Stimulated activated CD4-positive, alpha-beta T cell treated with anti-CD3 and anti-CD28 coated beads, Interleukin-12 subunit alpha, Interleukin-12 subunit beta, amount 100 ng/mL, for 48 hours (primary cell): ENCODE results near the gene TRIM67.
A peak's percentile ranks its signal among the peaks of the same experiment; 100 is the strongest.
"Not testable (repeated sequence)": the region's sequence is repeated elsewhere in the genome, so short reads cannot be mapped to it uniquely, and the experiment has no call there.

Experiments
- DNase-seq, 3 donors: peaks; one replicate each; pipeline ENCODE4 v3.0.0-alpha.2; 2020; ENCODE audit warnings: low read depth in 2 of 3, low spot score in 1 of 3

Gene TRIM67

GRCh38 chr1:231157311-231157710, 4.5 kb upstream of the TRIM67 start:
- no peak for DNase-seq

GRCh38 chr1:231158141-231158540, 3.7 kb upstream of the TRIM67 start:
- DNase-seq, result not testable (repeated sequence)

- DNase-seq, result no peak
Measured at GRCh38 chr1:231159202-231159962, 2.5 kb upstream of the TRIM67 start.

GRCh38 chr1:231159963-231160761, 1.7 kb upstream of the TRIM67 start:
- no peak for DNase-seq

- no peak for DNase-seq
Measured at GRCh38 chr1:231160895-231161666, 777 bp upstream of the TRIM67 start.

GRCh38 chr1:231162297-231162969, 575 bp downstream of the TRIM67 start:
- peak in 2 of 3 donors; percentile 5 to 23 for DNase-seq

- DNase-seq, result no peak
Measured at GRCh38 chr1:231162970-231163829, 1.3 kb downstream of the TRIM67 start.

- no peak for DNase-seq
Measured at GRCh38 chr1:231163830-231164427, 2.1 kb downstream of the TRIM67 start.

- DNase-seq, result no peak
Measured at GRCh38 chr1:231165371-231165770, 3.5 kb downstream of the TRIM67 start.

- no peak for DNase-seq
Measured at GRCh38 chr1:231166398-231166797, 4.5 kb downstream of the TRIM67 start.

- DNase-seq, result no peak
Measured at GRCh38 chr1:231170875-231171274, 9.0 kb downstream of the TRIM67 start.

GRCh38 chr1:231171623-231172197, 9.9 kb downstream of the TRIM67 start:
- DNase-seq, result no peak

- no peak for DNase-seq
Measured at GRCh38 chr1:231172411-231172810, 10.6 kb downstream of the TRIM67 start.

GRCh38 chr1:231176421-231176820, 14.6 kb downstream of the TRIM67 start:
- no peak for DNase-seq

- DNase-seq, result no peak
Measured at GRCh38 chr1:231177226-231177625, 15.4 kb downstream of the TRIM67 start.

- DNase-seq, result no peak
Measured at GRCh38 chr1:231177936-231178335, 16.1 kb downstream of the TRIM67 start.

- DNase-seq, result no peak
Measured at GRCh38 chr1:231178970-231179369, 17.1 kb downstream of the TRIM67 start.

- no peak for DNase-seq
Measured at GRCh38 chr1:231180034-231180433, 18.2 kb downstream of the TRIM67 start.

GRCh38 chr1:231181271-231181670, 19.4 kb downstream of the TRIM67 start:
- DNase-seq, result no peak
